ENCODE results near the gene SLC22A16. TPM values are rescaled to one million over a fixed set of nuclear protein-coding genes. Genes with fewer than 3 reads are reported as not detected.

SLC22A16 gene
- total and polyA plus RNA-seq, 10 of the 15 experiments (the other 5 are each of a cell fraction or from before 2014, with no cell fraction given): not detected

DNA sequence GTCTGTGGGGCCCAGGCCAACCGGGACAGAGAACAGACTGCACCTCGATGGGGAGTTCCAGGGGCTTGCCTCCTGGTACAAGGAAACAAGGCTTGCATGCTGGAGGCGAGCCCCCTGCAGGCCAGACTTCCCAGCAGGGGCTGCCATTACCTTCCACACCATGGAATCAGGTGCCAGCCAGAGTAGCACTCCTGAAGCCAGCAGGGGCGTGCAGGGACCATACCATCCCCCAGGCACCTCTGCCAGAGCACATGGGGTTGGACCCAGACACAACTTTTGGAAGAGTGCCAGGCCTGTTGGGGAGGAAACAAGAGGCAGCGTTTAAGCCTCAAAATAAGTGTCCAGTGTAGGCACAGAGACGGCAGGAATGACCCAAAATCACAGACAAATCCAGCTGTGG is 67.5 kb downstream of the SLC22A16 start:
- H3K4me3 ChIP-seq: no peak overlapping the region
- POLR2A ChIA-PET: no interaction called here
- no peak overlapping the region for H2AFZ ChIP-seq (ENCODE audit: control insufficient read depth, low read depth, low read length)
- no peaks in the 10 kb centered on the region for H4K20me1 ChIP-seq (ENCODE audit: control insufficient read depth, insufficient read depth)
- intact Hi-C loops (cut with micrococcal nuclease; ENCODE audit: unreplicated experiment): no loop called here
- no peak for DNase-seq (ENCODE audit: low read depth, low spot score)
- CTCF ChIA-PET: no interaction called here
- H3K4me1 ChIP-seq (ENCODE audit: control insufficient read depth, insufficient read depth, low read length): no peaks in the 10 kb centered on the region
- SMC1A ChIA-PET (ENCODE audit: uncharacterized antibody, unreplicated experiment): interaction anchor here (1.1 kb wide), 1 partner anchor 19 kb away, joined by 3 read pairs; no protein-coding TSS in a partner anchor
- BruUV-seq (replicated peaks): no TSS peak
- no peak overlapping the region for H3K4me2 ChIP-seq (ENCODE audit: control insufficient read depth, insufficient read depth)
- no peak for FAIRE-seq
- H3K9me3 ChIP-seq (replicated peaks; ENCODE audit: control insufficient read depth, insufficient read depth, low read length): no peaks in the 10 kb centered on the region
- in situ Hi-C loops (cut with MboI): no loop called here
- TF ChIP-seq IKZF2 (IDR thresholded peaks at IDR 0.05): no peak
- no peak for TF ChIP-seq HCFC1 (IDR thresholded peaks at IDR 0.05; ENCODE audit: low read length)
- TF ChIP-seq, protein P1, sequence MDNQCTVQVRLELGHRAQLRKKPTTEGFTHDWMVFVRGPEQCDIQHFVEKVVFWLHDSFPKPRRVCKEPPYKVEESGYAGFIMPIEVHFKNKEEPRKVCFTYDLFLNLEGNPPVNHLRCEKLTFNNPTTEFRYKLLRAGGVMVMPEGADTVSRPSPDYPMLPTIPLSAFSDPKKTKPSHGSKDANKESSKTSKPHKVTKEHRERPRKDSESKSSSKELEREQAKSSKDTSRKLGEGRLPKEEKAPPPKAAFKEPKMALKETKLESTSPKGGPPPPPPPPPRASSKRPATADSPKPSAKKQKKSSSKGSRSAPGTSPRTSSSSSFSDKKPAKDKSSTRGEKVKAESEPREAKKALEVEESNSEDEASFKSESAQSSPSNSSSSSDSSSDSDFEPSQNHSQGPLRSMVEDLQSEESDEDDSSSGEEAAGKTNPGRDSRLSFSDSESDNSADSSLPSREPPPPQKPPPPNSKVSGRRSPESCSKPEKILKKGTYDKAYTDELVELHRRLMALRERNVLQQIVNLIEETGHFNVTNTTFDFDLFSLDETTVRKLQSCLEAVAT (IDR thresholded peaks at IDR 0.05): no peak
- no peak for TF ChIP-seq MEF2B (IDR thresholded peaks at IDR 0.05; ENCODE audit: partially characterized antibody, poor library complexity, severe bottlenecking)
- TF ChIP-seq, protein P2, sequence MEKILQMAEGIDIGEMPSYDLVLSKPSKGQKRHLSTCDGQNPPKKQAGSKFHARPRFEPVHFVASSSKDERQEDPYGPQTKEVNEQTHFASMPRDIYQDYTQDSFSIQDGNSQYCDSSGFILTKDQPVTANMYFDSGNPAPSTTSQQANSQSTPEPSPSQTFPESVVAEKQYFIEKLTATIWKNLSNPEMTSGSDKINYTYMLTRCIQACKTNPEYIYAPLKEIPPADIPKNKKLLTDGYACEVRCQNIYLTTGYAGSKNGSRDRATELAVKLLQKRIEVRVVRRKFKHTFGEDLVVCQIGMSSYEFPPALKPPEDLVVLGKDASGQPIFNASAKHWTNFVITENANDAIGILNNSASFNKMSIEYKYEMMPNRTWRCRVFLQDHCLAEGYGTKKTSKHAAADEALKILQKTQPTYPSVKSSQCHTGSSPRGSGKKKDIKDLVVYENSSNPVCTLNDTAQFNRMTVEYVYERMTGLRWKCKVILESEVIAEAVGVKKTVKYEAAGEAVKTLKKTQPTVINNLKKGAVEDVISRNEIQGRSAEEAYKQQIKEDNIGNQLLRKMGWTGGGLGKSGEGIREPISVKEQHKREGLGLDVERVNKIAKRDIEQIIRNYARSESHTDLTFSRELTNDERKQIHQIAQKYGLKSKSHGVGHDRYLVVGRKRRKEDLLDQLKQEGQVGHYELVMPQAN (conservative IDR thresholded peaks at IDR 0.05): no peak
- no peak for TF ChIP-seq BRCA1 (IDR thresholded peaks at IDR 0.05; ENCODE audit: low read depth, low read length)
- TF ChIP-seq, protein P3, sequence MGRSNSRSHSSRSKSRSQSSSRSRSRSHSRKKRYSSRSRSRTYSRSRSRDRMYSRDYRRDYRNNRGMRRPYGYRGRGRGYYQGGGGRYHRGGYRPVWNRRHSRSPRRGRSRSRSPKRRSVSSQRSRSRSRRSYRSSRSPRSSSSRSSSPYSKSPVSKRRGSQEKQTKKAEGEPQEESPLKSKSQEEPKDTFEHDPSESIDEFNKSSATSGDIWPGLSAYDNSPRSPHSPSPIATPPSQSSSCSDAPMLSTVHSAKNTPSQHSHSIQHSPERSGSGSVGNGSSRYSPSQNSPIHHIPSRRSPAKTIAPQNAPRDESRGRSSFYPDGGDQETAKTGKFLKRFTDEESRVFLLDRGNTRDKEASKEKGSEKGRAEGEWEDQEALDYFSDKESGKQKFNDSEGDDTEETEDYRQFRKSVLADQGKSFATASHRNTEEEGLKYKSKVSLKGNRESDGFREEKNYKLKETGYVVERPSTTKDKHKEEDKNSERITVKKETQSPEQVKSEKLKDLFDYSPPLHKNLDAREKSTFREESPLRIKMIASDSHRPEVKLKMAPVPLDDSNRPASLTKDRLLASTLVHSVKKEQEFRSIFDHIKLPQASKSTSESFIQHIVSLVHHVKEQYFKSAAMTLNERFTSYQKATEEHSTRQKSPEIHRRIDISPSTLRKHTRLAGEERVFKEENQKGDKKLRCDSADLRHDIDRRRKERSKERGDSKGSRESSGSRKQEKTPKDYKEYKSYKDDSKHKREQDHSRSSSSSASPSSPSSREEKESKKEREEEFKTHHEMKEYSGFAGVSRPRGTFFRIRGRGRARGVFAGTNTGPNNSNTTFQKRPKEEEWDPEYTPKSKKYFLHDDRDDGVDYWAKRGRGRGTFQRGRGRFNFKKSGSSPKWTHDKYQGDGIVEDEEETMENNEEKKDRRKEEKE (IDR thresholded peaks at IDR 0.05): no peak
- no peak for TF ChIP-seq ZBED1 (IDR thresholded peaks at IDR 0.05; ENCODE audit: borderline replicate concordance)
- no peak for TF ChIP-seq ZNF24 (IDR thresholded peaks at IDR 0.05)
- TF ChIP-seq, protein P4, sequence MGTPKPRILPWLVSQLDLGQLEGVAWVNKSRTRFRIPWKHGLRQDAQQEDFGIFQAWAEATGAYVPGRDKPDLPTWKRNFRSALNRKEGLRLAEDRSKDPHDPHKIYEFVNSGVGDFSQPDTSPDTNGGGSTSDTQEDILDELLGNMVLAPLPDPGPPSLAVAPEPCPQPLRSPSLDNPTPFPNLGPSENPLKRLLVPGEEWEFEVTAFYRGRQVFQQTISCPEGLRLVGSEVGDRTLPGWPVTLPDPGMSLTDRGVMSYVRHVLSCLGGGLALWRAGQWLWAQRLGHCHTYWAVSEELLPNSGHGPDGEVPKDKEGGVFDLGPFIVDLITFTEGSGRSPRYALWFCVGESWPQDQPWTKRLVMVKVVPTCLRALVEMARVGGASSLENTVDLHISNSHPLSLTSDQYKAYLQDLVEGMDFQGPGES (IDR thresholded peaks at IDR 0.05): no peak
- TF ChIP-seq, protein P5, sequence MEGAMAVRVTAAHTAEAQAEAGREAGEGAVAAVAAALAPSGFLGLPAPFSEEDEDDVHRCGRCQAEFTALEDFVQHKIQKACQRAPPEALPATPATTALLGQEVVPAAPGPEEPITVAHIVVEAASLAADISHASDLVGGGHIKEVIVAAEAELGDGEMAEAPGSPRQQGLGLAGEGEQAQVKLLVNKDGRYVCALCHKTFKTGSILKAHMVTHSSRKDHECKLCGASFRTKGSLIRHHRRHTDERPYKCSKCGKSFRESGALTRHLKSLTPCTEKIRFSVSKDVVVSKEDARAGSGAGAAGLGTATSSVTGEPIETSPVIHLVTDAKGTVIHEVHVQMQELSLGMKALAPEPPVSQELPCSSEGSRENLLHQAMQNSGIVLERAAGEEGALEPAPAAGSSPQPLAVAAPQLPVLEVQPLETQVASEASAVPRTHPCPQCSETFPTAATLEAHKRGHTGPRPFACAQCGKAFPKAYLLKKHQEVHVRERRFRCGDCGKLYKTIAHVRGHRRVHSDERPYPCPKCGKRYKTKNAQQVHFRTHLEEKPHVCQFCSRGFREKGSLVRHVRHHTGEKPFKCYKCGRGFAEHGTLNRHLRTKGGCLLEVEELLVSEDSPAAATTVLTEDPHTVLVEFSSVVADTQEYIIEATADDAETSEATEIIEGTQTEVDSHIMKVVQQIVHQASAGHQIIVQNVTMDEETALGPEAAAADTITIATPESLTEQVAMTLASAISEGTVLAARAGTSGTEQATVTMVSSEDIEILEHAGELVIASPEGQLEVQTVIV (IDR thresholded peaks at IDR 0.05; ENCODE audit: borderline replicate concordance, partially characterized antibody): no peak
- TF ChIP-seq RB1 (IDR thresholded peaks at IDR 0.05; ENCODE audit: borderline replicate concordance): no peak
- TF ChIP-seq SREBF1 (IDR thresholded peaks at IDR 0.05; ENCODE audit: low read length): no peak
- TF ChIP-seq HDAC2 (IDR thresholded peaks at IDR 0.05): no peak
- RAD21 ChIA-PET (ENCODE audit: unreplicated experiment): no interaction called here
- H3K9ac ChIP-seq (ENCODE audit: control insufficient read depth, insufficient read depth, low read length): no peak overlapping the region
- H3K27ac ChIP-seq (ENCODE audit: control insufficient read depth, insufficient read depth): no peak overlapping the region
- no peaks in the 10 kb centered on the region for H3K79me2 ChIP-seq (ENCODE audit: control insufficient read depth, insufficient read depth, low read length)
- 28% methylated on average over 6 of the region's 6 CpGs for WGBS (ENCODE audit: insufficient coverage, insufficient replicate concordance, low lambda C conversion rate, missing lambda C conversion rate)
- no peaks in the 10 kb centered on the region; a peak in 3 of 4 replicates for H3K27me3 ChIP-seq (replicated peaks in 1 of 2; ENCODE audit: control insufficient read depth in 2 of 2, insufficient read depth in 2 of 2, low read length in 1 of 2)
- ATAC-seq: no peak
- H3K36me3 ChIP-seq (ENCODE audit: control insufficient read depth in 2 of 2, insufficient read depth in 2 of 2, low read length in 1 of 2): no peaks in the 10 kb centered on the region

Measured in GM12878 (cell line).